NB4 (cell line): Measurements from ENCODE around the gene CPA5.

Experiments
- DNase-seq: peaks from one replicate; pipeline ENCODE4 v3.0.0; 2010; ENCODE audit warnings: low read depth
- H3K4me3 ChIP-seq: one replicate; pipeline ENCODE4 v1.5.1; 2011; ENCODE audit warnings: mild to moderate bottlenecking, low read depth, low read length, moderate library complexity
- MAX ChIP-seq: IDR thresholded peaks from 2 replicates; pipeline ENCODE4 v1.6.1; 2011; ENCODE audit warnings: low read depth, low read length
- MYC ChIP-seq: IDR thresholded peaks from 2 replicates; pipeline ENCODE4 v1.6.1; 2011; ENCODE audit warnings: low read depth, low read length
- POLR2A ChIP-seq: IDR thresholded peaks from 2 replicates; pipeline ENCODE4 v1.6.1; 2011; ENCODE audit warnings: mild to moderate bottlenecking; ENCODE audit not compliant: insufficient read length; ENCODE audit errors: extremely low read depth
- TF ChIP-seq, protein P1 (sequence below): IDR thresholded peaks from one replicate; pipeline ENCODE4 v1.5.1; 2012; ENCODE audit warnings: low read depth, low read length

CPA5 gene

DNA sequence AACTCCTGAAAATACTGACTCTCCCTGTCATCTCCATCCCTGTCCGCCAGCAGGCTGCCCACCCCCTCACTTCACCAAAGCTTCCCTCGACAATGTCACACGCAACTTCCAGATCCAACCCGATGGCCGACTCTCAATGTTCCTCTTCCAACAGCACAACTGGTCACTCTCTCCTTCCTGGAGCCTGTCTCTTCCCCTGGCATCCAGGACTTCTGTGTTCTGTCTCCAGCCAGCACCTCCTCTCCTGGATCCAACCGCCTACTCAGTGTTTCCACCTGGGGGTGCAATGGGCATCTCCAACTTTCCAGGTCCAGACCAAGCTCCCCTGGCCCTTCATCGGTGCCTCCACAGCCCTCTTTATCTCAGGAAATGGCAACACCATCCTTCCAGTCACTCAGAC, 8.6 kb downstream of the CPA5 start:
- DNase-seq: no peak
- TF ChIP-seq, protein P1, sequence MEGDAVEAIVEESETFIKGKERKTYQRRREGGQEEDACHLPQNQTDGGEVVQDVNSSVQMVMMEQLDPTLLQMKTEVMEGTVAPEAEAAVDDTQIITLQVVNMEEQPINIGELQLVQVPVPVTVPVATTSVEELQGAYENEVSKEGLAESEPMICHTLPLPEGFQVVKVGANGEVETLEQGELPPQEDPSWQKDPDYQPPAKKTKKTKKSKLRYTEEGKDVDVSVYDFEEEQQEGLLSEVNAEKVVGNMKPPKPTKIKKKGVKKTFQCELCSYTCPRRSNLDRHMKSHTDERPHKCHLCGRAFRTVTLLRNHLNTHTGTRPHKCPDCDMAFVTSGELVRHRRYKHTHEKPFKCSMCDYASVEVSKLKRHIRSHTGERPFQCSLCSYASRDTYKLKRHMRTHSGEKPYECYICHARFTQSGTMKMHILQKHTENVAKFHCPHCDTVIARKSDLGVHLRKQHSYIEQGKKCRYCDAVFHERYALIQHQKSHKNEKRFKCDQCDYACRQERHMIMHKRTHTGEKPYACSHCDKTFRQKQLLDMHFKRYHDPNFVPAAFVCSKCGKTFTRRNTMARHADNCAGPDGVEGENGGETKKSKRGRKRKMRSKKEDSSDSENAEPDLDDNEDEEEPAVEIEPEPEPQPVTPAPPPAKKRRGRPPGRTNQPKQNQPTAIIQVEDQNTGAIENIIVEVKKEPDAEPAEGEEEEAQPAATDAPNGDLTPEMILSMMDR: no peak
- no peak for TF ChIP-seq MAX
- TF ChIP-seq POLR2A: no peak
- no peak for TF ChIP-seq MYC
- H3K4me3 ChIP-seq: no peak overlapping the region

- no peak overlapping the region for H3K4me3 ChIP-seq
- TF ChIP-seq POLR2A: no peak
- DNase-seq: peak; percentile 24
These were observed 11.7 kb downstream of the CPA5 start for GRCh38 chr7:130356121-130356875.

DNA sequence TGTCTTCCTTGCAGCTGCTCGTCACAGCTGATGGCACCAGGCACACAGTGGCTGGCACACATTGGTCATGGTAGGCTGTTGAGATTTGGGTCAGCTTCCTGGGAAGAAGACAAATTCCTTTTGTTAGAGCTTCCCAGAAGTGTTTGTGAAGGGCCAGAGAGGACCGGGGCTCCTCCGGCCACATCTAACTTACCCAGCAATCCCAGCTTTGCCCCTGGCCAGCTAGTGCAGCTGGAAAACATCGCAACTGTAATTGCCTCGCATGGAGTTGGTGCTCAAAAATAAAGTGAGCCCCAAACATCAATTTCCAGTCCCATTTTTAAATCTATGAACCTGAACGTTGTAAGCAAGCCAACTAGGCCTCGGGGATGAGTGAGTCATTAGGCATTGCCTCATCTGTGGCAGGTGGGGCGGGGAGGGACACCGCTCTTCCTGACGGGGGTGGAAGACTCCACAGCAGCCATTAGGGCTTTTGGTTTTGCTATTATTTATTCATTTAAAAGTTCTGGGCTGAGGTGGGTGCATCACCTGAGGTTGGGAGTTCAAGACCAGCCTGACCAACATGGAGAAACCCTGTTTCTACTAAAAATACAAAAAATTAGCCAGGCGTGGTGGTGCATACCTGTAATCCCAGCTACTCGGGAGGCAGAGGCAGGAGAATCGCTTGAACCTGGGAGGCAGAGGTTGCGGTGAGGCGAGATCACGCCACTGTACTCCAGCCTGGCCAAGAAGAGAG, 12.4 kb downstream of the CPA5 start:
- peak; percentile 83 for DNase-seq
- TF ChIP-seq, protein P1: no peak
- TF ChIP-seq MAX (0 out of 2 replicates have a peak, but pooled peaks have one; percentile 10), MYC (0 out of 2 replicates have a peak, but pooled peaks have one; percentile 14)
- H3K4me3 ChIP-seq: no peak overlapping the region

DNA sequence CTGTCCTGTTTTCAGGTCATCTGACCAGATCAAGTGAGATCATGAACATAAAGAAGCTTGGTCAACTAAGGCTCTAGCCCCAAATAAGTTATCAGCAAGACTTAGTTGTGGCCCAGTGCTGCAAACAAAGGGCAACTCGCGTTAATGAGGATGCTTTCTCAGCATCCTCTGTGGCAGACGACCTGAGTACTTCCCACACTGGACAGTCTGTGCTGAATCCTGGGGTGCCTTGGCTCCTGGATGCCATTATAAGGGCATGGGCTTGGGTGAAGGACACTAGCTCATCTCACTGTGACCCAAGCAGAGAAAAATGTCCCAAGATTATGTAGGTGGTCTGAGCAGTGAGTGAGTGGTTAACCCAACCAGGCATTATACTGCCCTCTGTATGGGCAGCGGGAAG, 13.9 kb downstream of the CPA5 start:
- H3K4me3 ChIP-seq: no peak overlapping the region
- TF ChIP-seq, protein P1: no peak
- no peak for TF ChIP-seq POLR2A
- TF ChIP-seq MYC: no peak
- no peak for TF ChIP-seq MAX
- DNase-seq: no peak

- TF ChIP-seq MAX: no peak
- TF ChIP-seq POLR2A: no peak
- TF ChIP-seq MYC: no peak
- TF ChIP-seq, protein P1: no peak
- H3K4me3 ChIP-seq: no peak overlapping the region
- DNase-seq: no peak
These were observed 14.8 kb downstream of the CPA5 start for GRCh38 chr7:130359276-130359857.

DNA sequence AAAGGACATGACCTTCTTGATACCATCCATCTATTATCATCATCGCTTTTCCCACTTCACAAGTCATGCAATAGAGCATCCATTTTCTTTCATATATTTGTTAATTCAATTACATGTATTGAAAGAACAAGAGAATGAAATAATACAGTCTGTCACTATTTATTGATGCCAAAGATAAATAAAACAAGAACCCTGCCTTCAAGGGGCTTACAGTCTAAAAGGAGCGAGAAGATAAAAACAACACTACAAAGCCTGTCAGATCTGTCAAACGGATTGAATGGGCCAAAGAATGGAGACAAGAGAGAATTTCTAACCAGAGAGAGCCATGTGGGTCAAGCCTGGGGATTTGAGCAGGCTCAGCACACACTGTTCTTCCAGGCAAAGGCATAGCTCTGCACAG, 15.9 kb downstream of the CPA5 start:
- no peak for DNase-seq
- TF ChIP-seq POLR2A (no peak), MYC (no peak), MAX (no peak)
- TF ChIP-seq, protein P1: no peak
- no peak overlapping the region for H3K4me3 ChIP-seq
